CD14-positive monocyte (primary cell): Measurements from ENCODE around the gene ZBP1. TPM values are rescaled to one million over a fixed set of nuclear protein-coding genes. Genes with fewer than 3 reads are reported as not detected.

Source experiments
- DNase-seq, 3 donors: peaks; one replicate each; pipeline ENCODE4 v3.0.0-alpha.2; 2011 to 2022
- H2AFZ ChIP-seq: 2 replicates; pipeline ENCODE4 v1.6.0; 2012; ENCODE audit warnings: mild to moderate bottlenecking, low read depth, low read length, inconsistent platforms; ENCODE audit not compliant: insufficient read depth, poor library complexity, severe bottlenecking
- H3K27ac ChIP-seq, 2 donors: 1 replicate in 1 of 2; 2 replicates in 1 of 2; pipeline ENCODE4 v1.5.1; 2012 to 2013; ENCODE audit warnings: low read length in 2 of 2, control low read depth in 1 of 2, inconsistent platforms in 1 of 2, low read depth in 1 of 2, mild to moderate bottlenecking in 1 of 2
- H3K27me3 ChIP-seq, 2 donors: one replicate each; pipeline versions ENCODE4 v1.6.0 to v1.6.1; 2011 to 2013; ENCODE audit warnings: low read length in 2 of 2; ENCODE audit not compliant: control insufficient read depth in 2 of 2, insufficient read depth in 2 of 2
- H3K36me3 ChIP-seq, 2 donors: replicated peaks in 1 of 2; 1 replicate in 1 of 2; 2 replicates in 1 of 2; pipeline versions ENCODE4 v1.5.1 to v1.6.1; 2012 to 2013; ENCODE audit warnings: low read length in 2 of 2, control low read depth in 1 of 2, inconsistent platforms in 1 of 2, mild to moderate bottlenecking in 1 of 2; ENCODE audit not compliant: insufficient read depth in 2 of 2, control insufficient read depth in 1 of 2
- H3K4me1 ChIP-seq, 2 donors: 1 replicate in 1 of 2; 2 replicates in 1 of 2; pipeline versions ENCODE4 v1.5.1 to v1.6.1; 2012 to 2013; ENCODE audit warnings: low read length in 2 of 2, control low read depth in 1 of 2, inconsistent platforms in 1 of 2, mild to moderate bottlenecking in 1 of 2, moderate library complexity in 1 of 2; ENCODE audit not compliant: insufficient read depth in 2 of 2, control insufficient read depth in 1 of 2
- H3K4me2 ChIP-seq: replicated peaks from 2 replicates; pipeline ENCODE3; 2012; ENCODE audit warnings: low read length, moderate library complexity, mild to moderate bottlenecking; ENCODE audit not compliant: poor library complexity, severe bottlenecking; ENCODE audit errors: extremely low read depth
- H3K4me3 ChIP-seq, 3 experiments: fragments of 200-600 bp in 1 of 3; sonication (generic) in 1 of 3; replicated peaks in 1 of 3; 1 replicate in 2 of 3; 2 replicates in 1 of 3; pipeline ENCODE4 v1.5.1; 2011 to 2013; ENCODE audit warnings: low read length in 3 of 3, mild to moderate bottlenecking in 3 of 3, control low read depth in 2 of 3, low read depth in 2 of 3, inconsistent platforms in 1 of 3, moderate library complexity in 1 of 3
- H3K79me2 ChIP-seq: 2 replicates; pipeline ENCODE4 v1.6.0; 2012; ENCODE audit warnings: mild to moderate bottlenecking, control low read depth, inconsistent platforms, low read length, moderate library complexity; ENCODE audit not compliant: insufficient read depth
- H3K9ac ChIP-seq: 2 replicates; pipeline ENCODE4 v1.6.0; 2017; ENCODE audit warnings: low read length, mild to moderate bottlenecking; ENCODE audit not compliant: insufficient read depth, poor library complexity, severe bottlenecking
- H3K9me3 ChIP-seq, 2 donors: replicated peaks in 1 of 2; 1 replicate in 1 of 2; 2 replicates in 1 of 2; pipeline versions ENCODE4 v1.5.1 to v1.6.1; 2012 to 2013; ENCODE audit warnings: low read length in 2 of 2, control low read depth in 1 of 2; ENCODE audit not compliant: control insufficient read depth in 1 of 2, insufficient read depth in 1 of 2
- H4K20me1 ChIP-seq: 2 replicates; pipeline ENCODE4 v1.6.0; 2012; ENCODE audit warnings: mild to moderate bottlenecking, low read length, control low read depth, moderate library complexity; ENCODE audit not compliant: insufficient read depth
- H3K27ac Mint-ChIP-seq, 7 donors: one replicate each; pipeline ENCODE4 v1.8.0; 2020; ENCODE audit warnings: mild to moderate bottlenecking in 7 of 7, mixed read lengths in 7 of 7, moderate library complexity in 6 of 7, inconsistent platforms in 2 of 7
- H3K27me3 Mint-ChIP-seq, 3 donors: one replicate each; pipeline ENCODE4 v1.8.0; 2021 to 2022; ENCODE audit warnings: low read depth in 3 of 3, mild to moderate bottlenecking in 3 of 3, mixed read lengths in 3 of 3, moderate library complexity in 3 of 3, inconsistent platforms in 1 of 3
- H3K36me3 Mint-ChIP-seq, 2 donors: one replicate each; pipeline ENCODE4 v1.8.0; 2020; ENCODE audit warnings: mixed read lengths in 2 of 2, inconsistent platforms in 1 of 2, mild to moderate bottlenecking in 1 of 2
- H3K4me1 Mint-ChIP-seq: one replicate; pipeline ENCODE4 v1.8.0; 2020; ENCODE audit warnings: mild to moderate bottlenecking, mixed read lengths
- H3K4me3 Mint-ChIP-seq, 2 donors: one replicate each; pipeline ENCODE4 v1.8.0; 2020; ENCODE audit warnings: mild to moderate bottlenecking in 2 of 2, mixed read lengths in 2 of 2, moderate library complexity in 1 of 2
- H3K9me3 Mint-ChIP-seq, 7 donors: one replicate each; pipeline ENCODE4 v1.8.0; 2020 to 2022; ENCODE audit warnings: mixed read lengths in 7 of 7, mild to moderate bottlenecking in 6 of 7, moderate library complexity in 6 of 7, inconsistent platforms in 2 of 7
- WGBS: methylation state at CpG from one replicate; pipeline ENCODE4 v1.1.5; 2013; ENCODE audit warnings: missing lambda C conversion rate; ENCODE audit not compliant: insufficient coverage; 5-methylcytosine and 5-hydroxymethylcytosine counted together
- intact Hi-C, 2 donors: fragments of 100-400 bp; cut with micrococcal nuclease; formaldehyde crosslinking; loops; one replicate each; pipeline versions ENCODE4 v1.15.0 to v1.15.1; 2023
- polyA plus RNA-seq, 3 donors: library from polyadenylated mRNA; depleted of rRNA in 1 of 3; unstranded in 2 of 3; stranded (reverse) in 1 of 3; fragments of 300-500 nt in 2 of 3; fragments of >200 nt in 1 of 3; fragmentation: Illumina TruSeq in 2 of 3; gene quantifications; 1 replicate in 2 of 3; 2 replicates in 1 of 3; pipeline ENCODE4 v1.2.3, GENCODE V29; 2012 to 2021
- TF ChIP-seq, protein P1 (sequence below): fragments of 200-600 bp; IDR thresholded peaks from one replicate; pipeline ENCODE4 v1.8.0; 2022; ENCODE audit warnings: antibody characterized with exemption, mild to moderate bottlenecking

Gene ZBP1
- polyA plus RNA-seq, 3 donors = 2.8 to 25.9 (median 3.0) TPM

DNA sequence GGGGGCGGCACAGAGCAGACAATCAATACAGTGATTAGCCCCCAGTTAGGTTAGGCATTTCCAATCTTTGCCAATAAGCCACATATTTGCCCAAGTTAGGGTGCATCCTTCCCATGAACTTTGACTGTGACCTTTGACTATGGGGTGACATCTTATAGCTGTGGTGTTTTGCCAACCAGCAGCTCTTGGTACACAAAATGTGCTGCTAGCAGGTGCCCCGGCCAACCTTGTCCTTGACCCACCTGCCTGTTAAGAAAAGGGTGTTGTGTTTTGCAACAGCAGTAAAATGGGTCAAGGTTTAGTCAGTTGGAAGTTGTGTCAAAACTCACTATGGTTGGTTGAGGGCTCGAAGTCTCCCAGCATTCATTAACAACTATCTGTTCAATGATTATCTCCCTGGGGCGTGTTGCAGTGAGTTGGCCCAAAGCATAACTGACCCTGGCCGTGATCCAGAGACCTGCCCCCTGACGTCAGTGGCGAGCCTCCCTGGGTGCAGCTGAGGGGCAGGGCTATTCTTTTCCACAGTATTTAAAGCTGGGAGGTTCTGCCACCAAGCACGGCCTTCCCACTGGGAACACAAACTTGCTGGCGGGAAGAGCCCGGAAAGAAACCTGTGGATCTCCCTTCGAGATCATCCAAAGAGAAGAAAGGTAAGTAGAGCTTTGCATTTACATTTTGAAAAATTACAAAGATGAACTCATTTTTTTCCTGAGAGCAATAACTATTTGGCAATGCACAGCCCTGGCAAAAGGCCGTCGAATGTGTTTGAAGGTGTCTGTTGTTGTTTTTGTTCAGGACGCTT is 59.5 kb downstream of the ZBP1 start, which contains the start of gene PCK1:
Gene PCK1 (plus strand): TSS at position 557 of the 802 bp plus-strand sequence. CDS start 302 bp downstream, outside the sequence.
- intact Hi-C loops = no loop called here
- 91% methylated on average over 4 of the region's 14 CpGs for WGBS
- H3K27ac Mint-ChIP-seq = peak within 1 kb of the TSS in 1 of 7 donors; percentile 67

DNA sequence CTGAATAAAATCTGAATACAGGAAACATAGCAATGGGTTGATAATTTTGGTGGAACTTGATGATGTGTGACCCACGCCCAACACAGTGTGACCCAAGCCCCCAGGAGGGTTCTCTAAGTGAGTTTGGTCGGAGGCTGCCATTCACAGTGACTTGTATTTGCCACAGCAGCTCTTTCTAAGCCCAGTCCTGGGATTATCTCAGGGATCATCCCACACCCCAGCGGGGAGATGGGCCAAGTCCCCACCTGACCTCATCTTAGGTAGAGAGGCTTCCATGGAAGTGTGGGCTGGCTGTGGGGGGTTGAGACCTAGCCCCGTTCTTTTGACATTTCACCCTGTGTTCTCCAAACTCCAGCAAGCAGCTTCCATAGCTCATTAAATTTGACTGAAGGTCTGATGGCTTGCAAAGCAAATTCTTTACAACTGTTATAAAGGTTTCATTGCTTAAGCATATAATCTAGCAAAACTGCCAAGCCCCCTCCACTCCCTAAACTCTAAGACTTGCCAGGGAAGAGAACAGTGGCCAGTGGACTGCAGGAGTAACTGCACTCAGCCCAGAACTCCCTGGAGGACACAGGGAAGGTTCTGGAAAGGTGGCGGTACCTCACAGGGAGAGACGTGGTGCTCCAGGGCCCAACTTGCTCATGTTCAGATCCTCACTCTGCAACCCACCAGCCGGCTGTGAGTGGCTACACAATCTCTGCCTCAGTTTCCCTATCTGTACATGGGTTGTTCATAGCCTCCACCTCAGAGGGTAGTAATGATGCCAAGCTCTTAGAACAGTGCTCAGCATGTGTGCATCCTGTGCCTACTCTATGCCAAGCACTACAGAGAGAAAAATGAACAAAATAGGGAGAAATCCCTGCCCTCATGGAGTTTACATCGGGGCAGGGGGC is 60.3 kb downstream of the ZBP1 start:
- Mint-ChIP-seq H3K4me3 (no peak overlapping the region), H3K27ac (no peak overlapping the region), H3K27me3 (peaks cover 10 to 18% (median 12%) of the 10 kb centered on the region in 3 donors), H3K4me1 (no peaks in the 10 kb centered on the region), H3K9me3 (no peaks in the 10 kb centered on the region), H3K36me3 (no peaks in the 10 kb centered on the region)
- TF ChIP-seq, protein P1, sequence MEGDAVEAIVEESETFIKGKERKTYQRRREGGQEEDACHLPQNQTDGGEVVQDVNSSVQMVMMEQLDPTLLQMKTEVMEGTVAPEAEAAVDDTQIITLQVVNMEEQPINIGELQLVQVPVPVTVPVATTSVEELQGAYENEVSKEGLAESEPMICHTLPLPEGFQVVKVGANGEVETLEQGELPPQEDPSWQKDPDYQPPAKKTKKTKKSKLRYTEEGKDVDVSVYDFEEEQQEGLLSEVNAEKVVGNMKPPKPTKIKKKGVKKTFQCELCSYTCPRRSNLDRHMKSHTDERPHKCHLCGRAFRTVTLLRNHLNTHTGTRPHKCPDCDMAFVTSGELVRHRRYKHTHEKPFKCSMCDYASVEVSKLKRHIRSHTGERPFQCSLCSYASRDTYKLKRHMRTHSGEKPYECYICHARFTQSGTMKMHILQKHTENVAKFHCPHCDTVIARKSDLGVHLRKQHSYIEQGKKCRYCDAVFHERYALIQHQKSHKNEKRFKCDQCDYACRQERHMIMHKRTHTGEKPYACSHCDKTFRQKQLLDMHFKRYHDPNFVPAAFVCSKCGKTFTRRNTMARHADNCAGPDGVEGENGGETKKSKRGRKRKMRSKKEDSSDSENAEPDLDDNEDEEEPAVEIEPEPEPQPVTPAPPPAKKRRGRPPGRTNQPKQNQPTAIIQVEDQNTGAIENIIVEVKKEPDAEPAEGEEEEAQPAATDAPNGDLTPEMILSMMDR = no peak
- Histone ChIP-seq H3K4me1 (no peaks in the 10 kb centered on the region), H2AFZ (no peak overlapping the region), H3K79me2 (no peaks in the 10 kb centered on the region), H3K27ac (no peak overlapping the region), H3K27me3 (no peaks in the 10 kb centered on the region), H3K36me3 (no peaks in the 10 kb centered on the region), H3K4me2 (no peak overlapping the region), H3K9ac (no peak overlapping the region), H4K20me1 (no peaks in the 10 kb centered on the region), H3K4me3 (no peak overlapping the region), H3K9me3 (no peaks in the 10 kb centered on the region)
- intact Hi-C loops = no loop called here
- 76% methylated on average over 4 of the region's 8 CpGs for WGBS
- DNase-seq = no peak

More for the DNA sequence above, 59.5 kb downstream of the ZBP1 start, which contains the start of gene PCK1:
- Histone ChIP-seq H3K36me3 (no peaks in the 10 kb centered on the region), H3K4me2 (no peak within 1 kb of the TSS), H3K79me2 (no peaks in the 10 kb centered on the region), H4K20me1 (no peaks in the 10 kb centered on the region), H3K4me3 (no peak within 1 kb of the TSS), H3K27me3 (no peaks in the 10 kb centered on the region), H3K27ac (no peak within 1 kb of the TSS), H2AFZ (no peak within 1 kb of the TSS), H3K9me3 (no peaks in the 10 kb centered on the region), H3K4me1 (no peaks in the 10 kb centered on the region), H3K9ac (no peak within 1 kb of the TSS)
- H3K4me1 Mint-ChIP-seq = no peaks in the 10 kb centered on the region
- no peaks in the 10 kb centered on the region for H3K9me3 Mint-ChIP-seq
- no peak within 1 kb of the TSS for H3K4me3 Mint-ChIP-seq
- TF ChIP-seq, protein P1 = no peak
- no peak for DNase-seq
- no peaks in the 10 kb centered on the region for H3K36me3 Mint-ChIP-seq
- peaks cover 10 to 18% (median 16%) of the 10 kb centered on the region in 3 donors for H3K27me3 Mint-ChIP-seq
